ENCODE measurements around the gene TUSC7.

DNA sequence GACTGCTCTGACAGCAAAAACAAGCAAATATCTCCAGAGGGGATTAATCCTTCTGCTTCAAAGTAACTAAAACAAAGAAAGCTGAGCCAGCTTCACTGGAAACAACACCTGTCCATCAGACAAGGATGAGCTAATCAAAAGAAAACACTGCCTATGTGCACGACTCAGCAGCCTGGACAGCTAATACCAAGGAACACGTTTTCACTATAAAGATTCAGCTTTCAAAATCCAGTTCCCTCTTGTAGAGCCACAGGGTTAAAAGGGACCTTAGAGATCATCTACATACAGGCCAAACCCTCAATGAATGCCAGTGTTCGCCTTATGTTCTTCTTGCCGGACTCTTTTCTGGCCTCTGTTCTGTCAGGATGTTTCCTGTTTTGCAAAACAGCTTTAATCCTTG, 6.9 kb downstream of the TUSC7 start:
- TF ChIP-seq POLR2A (IDR thresholded peaks at IDR 0.05): no peak
- TF ChIP-seq, protein P1, sequence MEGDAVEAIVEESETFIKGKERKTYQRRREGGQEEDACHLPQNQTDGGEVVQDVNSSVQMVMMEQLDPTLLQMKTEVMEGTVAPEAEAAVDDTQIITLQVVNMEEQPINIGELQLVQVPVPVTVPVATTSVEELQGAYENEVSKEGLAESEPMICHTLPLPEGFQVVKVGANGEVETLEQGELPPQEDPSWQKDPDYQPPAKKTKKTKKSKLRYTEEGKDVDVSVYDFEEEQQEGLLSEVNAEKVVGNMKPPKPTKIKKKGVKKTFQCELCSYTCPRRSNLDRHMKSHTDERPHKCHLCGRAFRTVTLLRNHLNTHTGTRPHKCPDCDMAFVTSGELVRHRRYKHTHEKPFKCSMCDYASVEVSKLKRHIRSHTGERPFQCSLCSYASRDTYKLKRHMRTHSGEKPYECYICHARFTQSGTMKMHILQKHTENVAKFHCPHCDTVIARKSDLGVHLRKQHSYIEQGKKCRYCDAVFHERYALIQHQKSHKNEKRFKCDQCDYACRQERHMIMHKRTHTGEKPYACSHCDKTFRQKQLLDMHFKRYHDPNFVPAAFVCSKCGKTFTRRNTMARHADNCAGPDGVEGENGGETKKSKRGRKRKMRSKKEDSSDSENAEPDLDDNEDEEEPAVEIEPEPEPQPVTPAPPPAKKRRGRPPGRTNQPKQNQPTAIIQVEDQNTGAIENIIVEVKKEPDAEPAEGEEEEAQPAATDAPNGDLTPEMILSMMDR (IDR thresholded peaks at IDR 0.05): no peak

All from right lobe of liver (tissue), 4 donors.